GM19468 (cell line): ENCODE data around the gene MTF1.
"Not testable (repeated sequence)": the region's sequence is repeated elsewhere in the genome, so short reads cannot be mapped to it uniquely, and the experiment has no call there.

ENCODE experiments used
- ATAC-seq: cut with Tn5 transposase; IDR thresholded peaks from one replicate; pipeline ENCODE4 v1.9.1; 2021; ENCODE audit warnings: mild to moderate bottlenecking, moderate library complexity, moderate number of reproducible peaks; ENCODE audit not compliant: unreplicated experiment; ENCODE audit errors: extremely low read depth

Gene MTF1

GRCh38 chr1:37859507-37860345 lies at the start of gene MTF1:
TSS of gene MTF1 (minus strand) at chr1:37859592. CDS start at chr1:37857658, 1,934 bp downstream.
- ATAC-seq = peak; percentile 80

- ATAC-seq = not testable (repeated sequence)
These were observed 49.1 kb upstream of the MTF1 start for GRCh38 chr1:37908531-37908930.

- ATAC-seq = not testable (repeated sequence)
These were observed 48.2 kb upstream of the MTF1 start for GRCh38 chr1:37907416-37908125.

GRCh38 chr1:37906591-37906990 lies 47.2 kb upstream of the MTF1 start:
- ATAC-seq = not testable (repeated sequence)

GRCh38 chr1:37905727-37906126 lies 46.3 kb upstream of the MTF1 start:
- no peak for ATAC-seq

GRCh38 chr1:37903921-37904320 lies 44.5 kb upstream of the MTF1 start:
- not testable (repeated sequence) for ATAC-seq

GRCh38 chr1:37902983-37903382 lies 43.6 kb upstream of the MTF1 start:
- no peak for ATAC-seq

- no peak for ATAC-seq
These were observed 42.5 kb upstream of the MTF1 start for GRCh38 chr1:37901893-37902225.

- no peak for ATAC-seq
These were observed 42.0 kb upstream of the MTF1 start for GRCh38 chr1:37901191-37901892.

- not testable (repeated sequence) for ATAC-seq
These were observed 38.2 kb upstream of the MTF1 start for GRCh38 chr1:37897563-37897962.

- no peak for ATAC-seq
These were observed 34.3 kb upstream of the MTF1 start for GRCh38 chr1:37893673-37894072.

GRCh38 chr1:37892151-37893047 lies 33.0 kb upstream of the MTF1 start:
- no peak for ATAC-seq

GRCh38 chr1:37890378-37891014 lies 31.1 kb upstream of the MTF1 start:
- no peak for ATAC-seq

GRCh38 chr1:37888022-37888700 lies 28.8 kb upstream of the MTF1 start:
- no peak for ATAC-seq

- ATAC-seq = no peak
These were observed 24.8 kb upstream of the MTF1 start for GRCh38 chr1:37884145-37884544.

- ATAC-seq = no peak
These were observed 24.3 kb upstream of the MTF1 start for GRCh38 chr1:37883671-37884070.

- no peak for ATAC-seq
These were observed 20.5 kb upstream of the MTF1 start for GRCh38 chr1:37879865-37880264.

- no peak for ATAC-seq
These were observed 18.7 kb upstream of the MTF1 start for GRCh38 chr1:37878071-37878470.

GRCh38 chr1:37875833-37876232 lies 16.4 kb upstream of the MTF1 start:
- ATAC-seq = no peak
